SK-N-SH (cell line): ENCODE results near the gene CLEC18B. TPM values are rescaled to one million over a fixed set of nuclear protein-coding genes. Genes with fewer than 3 reads are reported as not detected.
"Not testable (repeated sequence)": the region's sequence is repeated elsewhere in the genome, so short reads cannot be mapped to it uniquely, and the experiment has no call there.

ENCODE experiments used
- CTCF ChIA-PET: fragments of 300-600, 350-600 bp; formaldehyde crosslinking; extraction: SDS; loops from one replicate; lab custom pipeline; 2021; lab: Yijun Ruan, JAX
- POLR2A ChIA-PET: fragments of 350-600 bp; sonication (Branson Sonifier 250); formaldehyde crosslinking; extraction: SDS; loops from one replicate; lab custom pipeline; 2020; ENCODE audit warnings: antibody characterized with exemption, inconsistent platforms; lab: Yijun Ruan, JAX
- DNase-seq: peaks from one replicate; pipeline ENCODE4 v3.0.0; 2012
- H2AFZ ChIP-seq: fragments of 200-600 bp; sonication (generic); 2 replicates; pipeline ENCODE4 v1.8.1; 2016; ENCODE audit warnings: antibody characterized with exemption, mild to moderate bottlenecking, low read depth
- H3F3A ChIP-seq: fragments of 200-600 bp; sonication (generic); replicated peaks from 2 replicates; pipeline ENCODE3; 2016; ENCODE audit warnings: antibody characterized with exemption, mild to moderate bottlenecking; ENCODE audit not compliant: insufficient read depth
- H3K27ac ChIP-seq, 2 experiments: fragments of 200-500 bp in 1 of 2; fragments of 200-600 bp in 1 of 2; sonication (Bioruptor generic) in 1 of 2; sonication (generic), shearing (Covaris generic) in 1 of 2; 2 replicates each; pipeline versions ENCODE4 v1.5.1 to v1.6.1; 2014 to 2016; ENCODE audit warnings: low read depth in 2 of 2, inconsistent platforms in 1 of 2, low read length in 1 of 2, mild to moderate bottlenecking in 1 of 2, mixed read lengths in 1 of 2
- H3K27me3 ChIP-seq: fragments of 200-600 bp; sonication (generic), shearing (Covaris generic); 2 replicates; pipeline ENCODE4 v1.6.1; 2016; ENCODE audit warnings: mixed run types; ENCODE audit not compliant: insufficient read depth
- H3K36me3 ChIP-seq, 2 experiments: fragments of 200-500 bp in 1 of 2; fragments of 200-600 bp in 1 of 2; sonication (Bioruptor generic) in 1 of 2; sonication (generic) in 1 of 2; replicated peaks in 1 of 2; 2 replicates each; pipeline versions ENCODE3 to v1.5.1; 2014 to 2016; ENCODE audit warnings: low read length in 1 of 2, mild to moderate bottlenecking in 1 of 2; ENCODE audit not compliant: insufficient read depth in 2 of 2, control insufficient read depth in 1 of 2
- H3K4me1 ChIP-seq, 2 experiments: fragments of 200-500 bp in 1 of 2; fragments of 200-600 bp in 1 of 2; sonication (Bioruptor generic) in 1 of 2; sonication (generic), shearing (Covaris generic) in 1 of 2; 2 replicates each; pipeline versions ENCODE4 v1.5.1 to v1.6.1; 2014 to 2016; ENCODE audit warnings: low read depth in 1 of 2, low read length in 1 of 2, mixed run types in 1 of 2; ENCODE audit not compliant: insufficient read depth in 2 of 2, control insufficient read depth in 1 of 2
- H3K4me2 ChIP-seq: fragments of 200-600 bp; sonication (generic), shearing (Covaris generic); 2 replicates; pipeline ENCODE4 v1.6.1; 2017; ENCODE audit warnings: mixed run types
- H3K4me3 ChIP-seq, 2 experiments: fragments of 200-500 bp in 1 of 2; fragments of 200-600 bp in 1 of 2; sonication (Bioruptor generic) in 1 of 2; sonication (generic), shearing (Covaris generic) in 1 of 2; 2 replicates each; pipeline versions ENCODE4 v1.5.1 to v1.8.1; 2014 to 2016; ENCODE audit warnings: low read depth in 2 of 2, inconsistent platforms in 1 of 2, low read length in 1 of 2, mild to moderate bottlenecking in 1 of 2, mixed read lengths in 1 of 2, moderate library complexity in 1 of 2
- H3K79me2 ChIP-seq: fragments of 200-600 bp; sonication (generic); 2 replicates; pipeline ENCODE4 v1.8.1; 2017; ENCODE audit warnings: mild to moderate bottlenecking; ENCODE audit not compliant: insufficient read depth
- H3K9ac ChIP-seq: fragments of 200-600 bp; sonication (generic); 2 replicates; pipeline ENCODE4 v1.6.1; 2017; ENCODE audit warnings: mixed run types
- H3K9me2 ChIP-seq: fragments of 200-600 bp; sonication (generic); 2 replicates; pipeline ENCODE4 v1.6.1; 2017; ENCODE audit warnings: mixed run types
- H3K9me3 ChIP-seq: fragments of 200-600 bp; sonication (generic); 2 replicates; pipeline ENCODE4 v1.6.1; 2017; ENCODE audit warnings: mixed run types, mild to moderate bottlenecking, moderate library complexity
- H4K20me1 ChIP-seq: fragments of 200-600 bp; sonication (generic); 2 replicates; pipeline ENCODE4 v1.6.1; 2017; ENCODE audit warnings: mild to moderate bottlenecking, mixed run types; ENCODE audit not compliant: insufficient read depth
- ELF1 ChIP-seq: IDR thresholded peaks from 2 replicates; pipeline ENCODE4 v1.4.0; 2012
- FOSL2 ChIP-seq: IDR thresholded peaks from 2 replicates; pipeline ENCODE4 v1.4.0; 2012; ENCODE audit warnings: low read depth, mild to moderate bottlenecking, moderate library complexity, borderline replicate concordance
- PBX3 ChIP-seq: IDR thresholded peaks from 2 replicates; pipeline ENCODE4; 2012
- TCF12 ChIP-seq: IDR thresholded peaks from 2 replicates; pipeline ENCODE4 v1.4.0; 2012
- YY1 ChIP-seq: IDR thresholded peaks from 2 replicates; pipeline ENCODE4 v1.4.0; 2012; ENCODE audit warnings: low read depth, mild to moderate bottlenecking
- WGBS: methylation state at CpG from one replicate; pipeline ENCODE4 v1.1.6; 2017; ENCODE audit warnings: low lambda C conversion rate; 5-methylcytosine and 5-hydroxymethylcytosine counted together
- polyA plus RNA-seq, 3 experiments: library from polyadenylated mRNA; depleted of rRNA; stranded (reverse); fragments of >200 nt; gene quantifications; 2 replicates each; pipeline ENCODE4 v1.2.3, GENCODE V29; 2012
- TF ChIP-seq, protein P1 (sequence below): fragments of 200-600 bp; sonication (generic); IDR thresholded peaks from 2 replicates; pipeline ENCODE4 v1.6.1; 2017; ENCODE audit warnings: antibody characterized with exemption, mild to moderate bottlenecking, moderate library complexity

CLEC18B gene
- polyA plus RNA-seq, 1 of the 3 experiments (the other 2 are of a cell fraction): 0.10 TPM

GRCh38 chr16:74391454-74392050 lies 29.7 kb downstream of the CLEC18B start:
- H3K27me3 ChIP-seq, H3K9ac ChIP-seq, H4K20me1 ChIP-seq, H3K27ac ChIP-seq, H3K9me2 ChIP-seq, H3K4me3 ChIP-seq, H3F3A ChIP-seq, DNase-seq, H2AFZ ChIP-seq, H3K4me1 ChIP-seq, CTCF ChIA-PET, H3K4me2 ChIP-seq, H3K36me3 ChIP-seq, H3K9me3 ChIP-seq, POLR2A ChIA-PET, H3K79me2 ChIP-seq: not testable (repeated sequence)
- WGBS: 38% methylated on average over 7 of the region's 13 CpGs

GRCh38 chr16:74382339-74383034 lies 38.8 kb downstream of the CLEC18B start:
- H2AFZ ChIP-seq, DNase-seq, POLR2A ChIA-PET, H3K27ac ChIP-seq, H3K27me3 ChIP-seq, H3K9me2 ChIP-seq, H3K4me2 ChIP-seq, H3K9ac ChIP-seq, H3K79me2 ChIP-seq, H3K4me1 ChIP-seq, H3K9me3 ChIP-seq, H3K4me3 ChIP-seq, H3K36me3 ChIP-seq, H4K20me1 ChIP-seq, CTCF ChIA-PET, H3F3A ChIP-seq: not testable (repeated sequence)
- 45% methylated on average over 2 of the region's 6 CpGs for WGBS

DNA sequence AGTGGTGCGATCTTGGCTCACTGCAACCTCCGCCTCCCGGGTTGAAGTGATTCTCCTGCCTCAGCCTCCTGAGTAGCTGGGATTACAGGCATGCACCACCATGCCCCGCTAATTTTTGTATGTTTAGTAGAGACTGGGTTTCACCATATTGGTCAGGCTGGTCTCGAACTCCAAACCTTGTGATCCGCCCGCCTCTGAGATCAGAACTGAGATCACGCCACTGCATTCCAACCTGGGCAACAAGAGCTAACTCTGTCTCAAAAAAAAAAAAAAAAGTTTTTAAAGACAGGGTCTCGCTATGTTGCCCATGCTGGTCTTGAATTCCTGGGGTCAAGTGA lies 47.5 kb downstream of the CLEC18B start:
- H4K20me1 ChIP-seq, H3K9ac ChIP-seq, H3K27ac ChIP-seq, H3K9me2 ChIP-seq, DNase-seq, H3K4me3 ChIP-seq, POLR2A ChIA-PET, H3K79me2 ChIP-seq, H3K4me2 ChIP-seq, H3K27me3 ChIP-seq, H3F3A ChIP-seq, H3K36me3 ChIP-seq, CTCF ChIA-PET, H3K4me1 ChIP-seq, H2AFZ ChIP-seq, H3K9me3 ChIP-seq: not testable (repeated sequence)
- WGBS: 78% methylated on average over 9 of the region's 9 CpGs

DNA sequence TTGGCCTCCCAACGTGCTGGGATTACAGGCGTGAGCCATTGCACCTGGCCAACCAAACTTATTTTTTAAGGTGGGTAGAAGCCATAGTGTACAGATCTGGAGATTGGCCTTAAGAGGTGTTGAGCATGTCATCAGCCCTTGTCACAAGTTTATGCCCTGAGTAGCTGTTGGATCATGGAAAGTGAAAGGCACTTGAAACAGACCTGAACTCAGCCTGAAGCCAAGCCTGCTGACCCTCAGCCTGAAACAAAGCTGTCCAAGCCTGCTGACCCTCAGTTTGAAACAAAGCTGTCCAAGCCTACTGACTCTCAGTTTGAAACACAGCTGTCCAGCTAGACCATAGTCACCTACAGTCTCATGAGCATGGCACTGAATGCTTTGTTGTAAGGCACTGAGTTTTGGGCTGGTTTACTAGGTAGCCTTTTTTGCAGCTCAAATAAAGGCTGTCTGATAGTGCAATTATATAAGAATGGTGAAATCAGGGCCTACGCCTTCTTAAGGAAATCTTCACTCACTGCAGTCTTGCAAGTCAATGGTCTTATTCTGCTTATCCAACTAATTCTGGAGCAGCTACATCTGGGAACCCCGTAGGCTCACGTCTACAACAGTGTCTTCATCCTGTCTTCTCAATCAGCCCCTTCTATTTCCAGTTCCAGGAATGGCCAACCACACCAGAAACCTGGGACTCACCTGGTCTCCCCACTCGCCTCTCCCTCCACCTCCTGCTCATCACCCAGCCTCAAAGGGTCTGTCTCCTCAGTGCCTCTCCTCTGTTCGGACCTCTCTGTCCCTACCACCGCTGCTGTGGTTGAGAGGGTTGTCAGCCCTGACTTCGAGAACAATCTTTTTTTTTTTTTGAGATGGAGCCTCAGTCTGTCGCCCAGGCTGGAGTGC lies 48.1 kb downstream of the CLEC18B start:
- Histone ChIP-seq H3K79me2 (no peaks in the 10 kb centered on the region), H3K9me2 (no peaks in the 10 kb centered on the region), H3K9me3 (no peaks in the 10 kb centered on the region), H3F3A (no peaks in the 10 kb centered on the region), H3K4me1 (no peaks in the 10 kb centered on the region)
- TF ChIP-seq PBX3 (no peak), FOSL2 (no peak), YY1 (no peak), ELF1 (no peak), TCF12 (no peak)
- TF ChIP-seq, protein P1, sequence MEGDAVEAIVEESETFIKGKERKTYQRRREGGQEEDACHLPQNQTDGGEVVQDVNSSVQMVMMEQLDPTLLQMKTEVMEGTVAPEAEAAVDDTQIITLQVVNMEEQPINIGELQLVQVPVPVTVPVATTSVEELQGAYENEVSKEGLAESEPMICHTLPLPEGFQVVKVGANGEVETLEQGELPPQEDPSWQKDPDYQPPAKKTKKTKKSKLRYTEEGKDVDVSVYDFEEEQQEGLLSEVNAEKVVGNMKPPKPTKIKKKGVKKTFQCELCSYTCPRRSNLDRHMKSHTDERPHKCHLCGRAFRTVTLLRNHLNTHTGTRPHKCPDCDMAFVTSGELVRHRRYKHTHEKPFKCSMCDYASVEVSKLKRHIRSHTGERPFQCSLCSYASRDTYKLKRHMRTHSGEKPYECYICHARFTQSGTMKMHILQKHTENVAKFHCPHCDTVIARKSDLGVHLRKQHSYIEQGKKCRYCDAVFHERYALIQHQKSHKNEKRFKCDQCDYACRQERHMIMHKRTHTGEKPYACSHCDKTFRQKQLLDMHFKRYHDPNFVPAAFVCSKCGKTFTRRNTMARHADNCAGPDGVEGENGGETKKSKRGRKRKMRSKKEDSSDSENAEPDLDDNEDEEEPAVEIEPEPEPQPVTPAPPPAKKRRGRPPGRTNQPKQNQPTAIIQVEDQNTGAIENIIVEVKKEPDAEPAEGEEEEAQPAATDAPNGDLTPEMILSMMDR: no peak
- TF ChIP-seq, all 33 proteins: peak for 0
- WGBS: 54% methylated on average over 10 of the region's 10 CpGs
- Histone ChIP-seq H3K27ac (no peak overlapping the region), H3K4me3 (no peak overlapping the region), H3K36me3 (no peaks in the 10 kb centered on the region), H3K4me2 (no peak overlapping the region), H2AFZ (peak overlapping the region; percentile 51; the same call in 1 of the 2 replicates), H4K20me1 (no peaks in the 10 kb centered on the region), H3K27me3 (no peaks in the 10 kb centered on the region), H3K9ac (no peak overlapping the region)
- POLR2A ChIA-PET: no interaction called here
- CTCF ChIA-PET: interaction anchor here (0.9 kb wide), 1 partner anchor 58 kb away, joined by 3 read pairs; no protein-coding TSS in a partner anchor
- peak; percentile 5 for DNase-seq
